ENCODE measurements around the gene CPM.

GRCh38 chr12:68891141-68891540 lies 41.8 kb downstream of the CPM start:
- TF ChIP-seq, protein P1, sequence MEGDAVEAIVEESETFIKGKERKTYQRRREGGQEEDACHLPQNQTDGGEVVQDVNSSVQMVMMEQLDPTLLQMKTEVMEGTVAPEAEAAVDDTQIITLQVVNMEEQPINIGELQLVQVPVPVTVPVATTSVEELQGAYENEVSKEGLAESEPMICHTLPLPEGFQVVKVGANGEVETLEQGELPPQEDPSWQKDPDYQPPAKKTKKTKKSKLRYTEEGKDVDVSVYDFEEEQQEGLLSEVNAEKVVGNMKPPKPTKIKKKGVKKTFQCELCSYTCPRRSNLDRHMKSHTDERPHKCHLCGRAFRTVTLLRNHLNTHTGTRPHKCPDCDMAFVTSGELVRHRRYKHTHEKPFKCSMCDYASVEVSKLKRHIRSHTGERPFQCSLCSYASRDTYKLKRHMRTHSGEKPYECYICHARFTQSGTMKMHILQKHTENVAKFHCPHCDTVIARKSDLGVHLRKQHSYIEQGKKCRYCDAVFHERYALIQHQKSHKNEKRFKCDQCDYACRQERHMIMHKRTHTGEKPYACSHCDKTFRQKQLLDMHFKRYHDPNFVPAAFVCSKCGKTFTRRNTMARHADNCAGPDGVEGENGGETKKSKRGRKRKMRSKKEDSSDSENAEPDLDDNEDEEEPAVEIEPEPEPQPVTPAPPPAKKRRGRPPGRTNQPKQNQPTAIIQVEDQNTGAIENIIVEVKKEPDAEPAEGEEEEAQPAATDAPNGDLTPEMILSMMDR (IDR thresholded peaks at IDR 0.05): no peak
- TF ChIP-seq EP300 (IDR thresholded peaks at IDR 0.05): no peak
